ENCODE results near the gene FTL.

The FTL gene

GRCh38 chr19:48992581-48993174 lies 27.6 kb downstream of the FTL start:
- DNase-seq, result no peak

GRCh38 chr19:48993175-48994034 lies 28.3 kb downstream of the FTL start, which contains the start of the genes GYS1 and RUVBL2:
GYS1 (minus strand) TSS chr19:48993309; CDS start chr19:48993112, 197 bp downstream.
RUVBL2 (plus strand) TSS chr19:48993887; CDS start chr19:48993912, 25 bp downstream.
- peak; percentile 100 for DNase-seq

- no peak for DNase-seq
Measured at GRCh38 chr19:48994035-48994386, 28.9 kb downstream of the FTL start.

- peak; percentile 60 for DNase-seq
Measured at GRCh38 chr19:48997972-48998371, 32.9 kb downstream of the FTL start.

GRCh38 chr19:48999481-49000325 lies 34.6 kb downstream of the FTL start:
- DNase-seq, result peak; percentile 73

- no peak for DNase-seq
Measured at GRCh38 chr19:49004133-49004532, 39.0 kb downstream of the FTL start.

GRCh38 chr19:49004964-49005614 lies 40.0 kb downstream of the FTL start:
- no peak for DNase-seq

- DNase-seq, result no peak
Measured at GRCh38 chr19:49006905-49007304, 41.8 kb downstream of the FTL start.

- DNase-seq, result no peak
Measured at GRCh38 chr19:49009828-49010227, 44.7 kb downstream of the FTL start.

GRCh38 chr19:49010453-49010852 lies 45.3 kb downstream of the FTL start:
- no peak for DNase-seq

GRCh38 chr19:49011194-49011593 lies 46.1 kb downstream of the FTL start:
- no peak for DNase-seq

GRCh38 chr19:49014123-49014869 lies 49.2 kb downstream of the FTL start:
- no peak for DNase-seq

- no peak for DNase-seq
Measured at GRCh38 chr19:49014870-49015255, 49.8 kb downstream of the FTL start.

- no peak for DNase-seq
Measured at GRCh38 chr19:49016067-49016839, 51.1 kb downstream of the FTL start.
